HepG2 (cell line): ENCODE results near the gene UBE2R2. TPM values are rescaled to one million over a fixed set of nuclear protein-coding genes. Genes with fewer than 3 reads are reported as not detected.

Experiments used
- DZIP1 ChIP-seq: sonication (generic); formaldehyde crosslinking; IDR thresholded peaks from 2 replicates; pipeline ENCODE4 v1.5.0; 2020; ENCODE audit warnings: mild to moderate bottlenecking, missing genetic modification reagents
- FOXO1 ChIP-seq: sonication (generic); formaldehyde crosslinking; IDR thresholded peaks from 2 replicates; pipeline ENCODE4 v1.4.0; 2020; ENCODE audit warnings: missing genetic modification reagents
- GABPA ChIP-seq, 2 experiments: IDR thresholded peaks; 2 replicates each; pipeline ENCODE4 v1.6.1; 2011 to 2016; ENCODE audit warnings: low read depth in 2 of 2, low read length in 1 of 2, missing biosample characterization in 1 of 2, missing genetic modification characterization in 1 of 2
- GLI4 ChIP-seq: sonication (generic); formaldehyde crosslinking; IDR thresholded peaks from 2 replicates; pipeline ENCODE4 v1.5.1; 2020; ENCODE audit warnings: missing genetic modification reagents, mild to moderate bottlenecking, moderate library complexity, borderline replicate concordance
- KAT7 ChIP-seq: IDR thresholded peaks from 2 replicates; pipeline ENCODE4 v1.6.1; 2018; ENCODE audit warnings: borderline replicate concordance, missing compliant biosample characterization
- YY1 ChIP-seq: IDR thresholded peaks from 2 replicates; pipeline ENCODE4 v1.6.1; 2011; ENCODE audit warnings: low read length, low read depth, moderate library complexity, mild to moderate bottlenecking; ENCODE audit not compliant: insufficient read depth, insufficient replicate concordance
- ZBTB40 ChIP-seq, 2 experiments: fragments of 450-650 bp in 1 of 2; sonication (generic) in 1 of 2; formaldehyde crosslinking in 1 of 2; IDR thresholded peaks; 2 replicates each; pipeline versions ENCODE4 v1.6.1 to v1.8.0; 2016 to 2022; ENCODE audit warnings: antibody characterized with exemption in 1 of 2, mild to moderate bottlenecking in 1 of 2, missing genetic modification reagents in 1 of 2
- ZNF281 ChIP-seq: sonication (generic); formaldehyde crosslinking; IDR thresholded peaks from 2 replicates; pipeline ENCODE4 v1.4.0; 2020; ENCODE audit warnings: missing genetic modification reagents, borderline replicate concordance
- ZNF546 ChIP-seq: sonication (generic); formaldehyde crosslinking; conservative IDR thresholded peaks from 2 replicates; pipeline ENCODE4 v1.8.1; 2023; ENCODE audit warnings: mild to moderate bottlenecking, missing genetic modification reagents
- ZNF570 ChIP-seq: sonication (generic); formaldehyde crosslinking; IDR thresholded peaks from 2 replicates; pipeline ENCODE4 v1.4.0; 2020; ENCODE audit warnings: mild to moderate bottlenecking, missing genetic modification reagents, borderline replicate concordance
- ZNF619 ChIP-seq: sonication (generic); formaldehyde crosslinking; IDR thresholded peaks from 2 replicates; pipeline ENCODE4 v1.4.0; 2020; ENCODE audit warnings: mild to moderate bottlenecking, missing genetic modification reagents
- ZNF768 ChIP-seq: sonication (generic); formaldehyde crosslinking; IDR thresholded peaks from 2 replicates; pipeline ENCODE4 v1.4.0; 2020; ENCODE audit warnings: missing genetic modification reagents
- polyA plus RNA-seq, 8 experiments: library from polyadenylated mRNA; depleted of rRNA in 3 of 8; stranded (reverse) in 7 of 8; unstranded in 1 of 8; fragments of >200 nt; fragmentation: Illumina TruSeq in 4 of 8; extraction: Trizol in 4 of 8; gene quantifications; 2 replicates each; pipeline versions ENCODE4 v1.2.1 to v1.2.3, GENCODE V29; 2011 to 2016; ENCODE audit warnings: low read depth in 4 of 8, missing spikeins in 1 of 8, mixed read lengths in 1 of 8; ENCODE audit not compliant: insufficient read depth in 1 of 8
- total RNA-seq, 5 experiments: library from RNA; depleted of rRNA; stranded (reverse); fragments of >200 nt; fragmentation: Illumina TruSeq; extraction: Trizol; gene quantifications; 2 replicates each; pipeline ENCODE4 v1.2.3, GENCODE V29; 2016; ENCODE audit warnings: low read depth in 1 of 5

Gene UBE2R2
- total and polyA plus RNA-seq, 2 of the 13 experiments (the other 11 are each of a cell fraction or from before 2014, with no cell fraction given) = 14.8 to 20.9 TPM

GRCh38 chr9:33817327-33818166 lies 587 bp downstream of the UBE2R2 start (continued):
- no peak for TF ChIP-seq ZBTB40 (IDR thresholded peaks at IDR 0.05)
- 0 out of 2 replicates have a peak, but pooled peaks have one; percentile 36 for TF ChIP-seq ZBTB40 (CRISPR knock-in tag; IDR thresholded peaks at IDR 0.05)
- TF ChIP-seq GLI4 = no peak
- TF ChIP-seq ZNF570 (CRISPR knock-in tag) = no peak
- TF ChIP-seq DZIP1 (CRISPR knock-in tag) = 0 out of 2 replicates have a peak, but pooled peaks have one; percentile 36
- 0 out of 2 replicates have a peak, but pooled peaks have one; percentile 12 for TF ChIP-seq ZNF768 (CRISPR knock-in tag)
- TF ChIP-seq YY1 = peak; percentile 45
- TF ChIP-seq ZNF546 (CRISPR knock-in tag) = 0 out of 2 replicates have a peak, but pooled peaks have one; percentile 22
- TF ChIP-seq KAT7 = peak; percentile 8; the same call in 1 of the 2 replicates
- no peak for TF ChIP-seq GABPA (IDR thresholded peaks at IDR 0.05; ENCODE audit: low read depth, low read length)
- 0 out of 2 replicates have a peak, but pooled peaks have one; percentile 8 for TF ChIP-seq GABPA (CRISPR knock-in tag; IDR thresholded peaks at IDR 0.05; ENCODE audit: low read depth)
- 0 out of 2 replicates have a peak, but pooled peaks have one; percentile 11 for TF ChIP-seq FOXO1 (CRISPR knock-in tag)
- no peak for TF ChIP-seq ZNF619 (CRISPR knock-in tag)
- 0 out of 2 replicates have a peak, but pooled peaks have one; percentile 44 for TF ChIP-seq ZNF281 (CRISPR knock-in tag)
